Measurements from ENCODE around the gene PRR35. TPM values are rescaled to one million over a fixed set of nuclear protein-coding genes. Genes with fewer than 3 reads are reported as not detected.

The PRR35 gene
- polyA plus RNA-seq, 1 donor (not counting 4 experiments of a cell fraction or from before 2014, with no cell fraction given), result not detected

GRCh38 chr16:530111-530817, 29.9 kb upstream of the PRR35 start:
- dilution Hi-C loops (cut with MboI; ENCODE audit: extremely low pct_ligation_motif_present, low sequenced_read_pairs), result no loop called here
- H3K79me2 ChIP-seq (ENCODE audit: control insufficient read depth, insufficient read depth, low read length), result peaks cover 83% of the 10 kb centered on the region
- H3K9me1 ChIP-seq (ENCODE audit: control insufficient read depth, extremely low read depth, insufficient read depth, low read length), result peaks cover 3% of the 10 kb centered on the region
- no peak for DNase-seq (ENCODE audit: low read depth, low spot score)
- TF ChIP-seq CTCF (optimal IDR thresholded peaks at IDR 0.05 in 1 of 3, IDR thresholded peaks at IDR 0.05 in 1 of 3, conservative IDR thresholded peaks at IDR 0.05 in 1 of 3; ENCODE audit: extremely low read depth in 1 of 3, insufficient read depth in 2 of 3, low read length in 3 of 3) (no peak), EZH2 (IDR thresholded peaks at IDR 0.05; ENCODE audit: low read length) (no peak)
- no peaks in the 10 kb centered on the region for H3K27me3 ChIP-seq (ENCODE audit: control insufficient read depth, extremely low read depth, insufficient read depth, low read length)
- no peak overlapping the region for H2AFZ ChIP-seq (ENCODE audit: control insufficient read depth, low read length)
- no peak overlapping the region for H3K27ac ChIP-seq (ENCODE audit: control insufficient read depth, insufficient read depth, low read length)
- peaks cover 40% of the 10 kb centered on the region for H4K20me1 ChIP-seq (ENCODE audit: control insufficient read depth, extremely low read depth, insufficient read depth, low read length)
- H3K4me2 ChIP-seq (ENCODE audit: control insufficient read depth, extremely low read depth, insufficient read depth, low read depth, low read length), result no peak overlapping the region
- no peak for FAIRE-seq
- no peaks in the 10 kb centered on the region for H3K9me3 ChIP-seq (ENCODE audit: control insufficient read depth, low read depth, low read length)
- H3K4me3 ChIP-seq (ENCODE audit: control insufficient read depth in 2 of 3, extremely low read depth in 1 of 3, insufficient read depth in 2 of 3, low read depth in 1 of 3, low read length in 3 of 3), result no peak overlapping the region
- no peak overlapping the region for H3K9ac ChIP-seq (ENCODE audit: control insufficient read depth, extremely low read depth, insufficient read depth, low read length)
- H3K4me1 ChIP-seq (ENCODE audit: control insufficient read depth, extremely low read depth, insufficient read depth, low read length), result peaks cover 28% of the 10 kb centered on the region
- peaks cover 0 to 8% of the 10 kb centered on the region in 2 experiments for H3K36me3 ChIP-seq (ENCODE audit: control insufficient read depth in 2 of 2, extremely low read depth in 1 of 2, insufficient read depth in 2 of 2, low read length in 2 of 2)

- no peak overlapping the region for H3K9ac ChIP-seq (ENCODE audit: control insufficient read depth, extremely low read depth, insufficient read depth, low read length)
- no peak overlapping the region for H2AFZ ChIP-seq (ENCODE audit: control insufficient read depth, low read length)
- no peak overlapping the region for H3K4me2 ChIP-seq (ENCODE audit: control insufficient read depth, extremely low read depth, insufficient read depth, low read depth, low read length)
- DNase-seq (ENCODE audit: low read depth, low spot score) (no peak), FAIRE-seq (no peak)
- H3K27ac ChIP-seq (ENCODE audit: control insufficient read depth, insufficient read depth, low read length), result no peak overlapping the region
- peaks cover 3 to 9% of the 10 kb centered on the region in 2 experiments for H3K36me3 ChIP-seq (ENCODE audit: control insufficient read depth in 2 of 2, extremely low read depth in 1 of 2, insufficient read depth in 2 of 2, low read length in 2 of 2)
- H3K27me3 ChIP-seq (ENCODE audit: control insufficient read depth, extremely low read depth, insufficient read depth, low read length), result no peaks in the 10 kb centered on the region
- H4K20me1 ChIP-seq (ENCODE audit: control insufficient read depth, extremely low read depth, insufficient read depth, low read length), result peaks cover 45% of the 10 kb centered on the region
- dilution Hi-C loops (cut with MboI; ENCODE audit: extremely low pct_ligation_motif_present, low sequenced_read_pairs), result no loop called here
- peaks cover 21% of the 10 kb centered on the region for H3K4me1 ChIP-seq (ENCODE audit: control insufficient read depth, extremely low read depth, insufficient read depth, low read length)
- H3K4me3 ChIP-seq (ENCODE audit: control insufficient read depth in 2 of 3, extremely low read depth in 1 of 3, insufficient read depth in 2 of 3, low read depth in 1 of 3, low read length in 3 of 3), result no peak overlapping the region
- peaks cover 86% of the 10 kb centered on the region for H3K79me2 ChIP-seq (ENCODE audit: control insufficient read depth, insufficient read depth, low read length)
- no peaks in the 10 kb centered on the region for H3K9me3 ChIP-seq (ENCODE audit: control insufficient read depth, low read depth, low read length)
- TF ChIP-seq EZH2 (IDR thresholded peaks at IDR 0.05; ENCODE audit: low read length), result no peak
- peaks cover 4% of the 10 kb centered on the region for H3K9me1 ChIP-seq (ENCODE audit: control insufficient read depth, extremely low read depth, insufficient read depth, low read length)
Observed at GRCh38 chr16:531494-532125, 28.6 kb upstream of the PRR35 start.

Measured in keratinocyte (primary cell).